ENCODE results near the gene TGFBI. TPM values are rescaled to one million over a fixed set of nuclear protein-coding genes. Genes with fewer than 3 reads are reported as not detected.

Gene TGFBI
- total RNA-seq, 4 donors from 2014 or later, result 38.4 to 48.0 (median 40.0) TPM

DNA sequence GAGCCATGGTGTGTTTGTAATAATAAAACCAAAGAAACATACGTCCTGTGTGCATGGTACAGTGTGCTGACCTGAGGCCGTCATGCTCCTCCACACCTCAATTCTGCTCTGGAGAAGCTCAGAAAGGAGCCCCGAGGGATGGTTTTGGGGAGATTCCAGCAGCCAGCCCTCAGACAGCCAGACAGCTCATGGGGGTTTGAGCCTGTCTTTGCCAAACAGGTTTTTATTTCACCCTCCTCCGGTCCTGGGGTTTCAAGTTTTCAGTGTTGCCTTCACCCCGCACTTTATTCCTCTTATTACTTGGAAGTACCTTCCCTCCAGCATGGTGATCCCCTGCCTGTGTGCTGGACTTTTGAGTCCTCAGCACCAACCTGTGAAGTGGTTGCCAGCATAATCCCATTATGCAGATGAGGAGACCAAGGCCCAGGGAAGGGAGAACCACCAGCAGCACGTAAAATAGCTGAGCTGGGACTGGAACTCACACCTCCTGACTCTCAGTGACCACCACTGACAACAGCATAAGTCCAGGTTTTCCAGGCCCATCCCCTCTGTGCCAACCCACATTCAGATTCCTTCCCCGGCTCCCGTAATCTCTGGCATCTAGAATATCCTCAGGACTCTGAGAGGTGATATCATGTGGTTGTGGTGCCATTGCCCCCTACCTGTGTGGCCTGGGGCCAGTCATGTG lies 35.1 kb downstream of the TGFBI start:
- no peak for ATAC-seq
- H3K4me3 ChIP-seq, result no peak overlapping the region
- H3K4me1 ChIP-seq, result peaks cover 4 to 14% of the 10 kb centered on the region in 2 donors
- H3K36me3 ChIP-seq, result no peaks in the 10 kb centered on the region
- no peaks in the 10 kb centered on the region for H3K27me3 ChIP-seq
- in situ Hi-C loops (cut with MboI; ENCODE audit: low sequenced_read_pairs in 4 of 4), result no loop called here
- no peak for DNase-seq
- H3K27ac ChIP-seq, result no peak overlapping the region
- no peak for TF ChIP-seq POLR2A (IDR thresholded peaks at IDR 0.05)
- TF ChIP-seq, protein P1, sequence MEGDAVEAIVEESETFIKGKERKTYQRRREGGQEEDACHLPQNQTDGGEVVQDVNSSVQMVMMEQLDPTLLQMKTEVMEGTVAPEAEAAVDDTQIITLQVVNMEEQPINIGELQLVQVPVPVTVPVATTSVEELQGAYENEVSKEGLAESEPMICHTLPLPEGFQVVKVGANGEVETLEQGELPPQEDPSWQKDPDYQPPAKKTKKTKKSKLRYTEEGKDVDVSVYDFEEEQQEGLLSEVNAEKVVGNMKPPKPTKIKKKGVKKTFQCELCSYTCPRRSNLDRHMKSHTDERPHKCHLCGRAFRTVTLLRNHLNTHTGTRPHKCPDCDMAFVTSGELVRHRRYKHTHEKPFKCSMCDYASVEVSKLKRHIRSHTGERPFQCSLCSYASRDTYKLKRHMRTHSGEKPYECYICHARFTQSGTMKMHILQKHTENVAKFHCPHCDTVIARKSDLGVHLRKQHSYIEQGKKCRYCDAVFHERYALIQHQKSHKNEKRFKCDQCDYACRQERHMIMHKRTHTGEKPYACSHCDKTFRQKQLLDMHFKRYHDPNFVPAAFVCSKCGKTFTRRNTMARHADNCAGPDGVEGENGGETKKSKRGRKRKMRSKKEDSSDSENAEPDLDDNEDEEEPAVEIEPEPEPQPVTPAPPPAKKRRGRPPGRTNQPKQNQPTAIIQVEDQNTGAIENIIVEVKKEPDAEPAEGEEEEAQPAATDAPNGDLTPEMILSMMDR (IDR thresholded peaks at IDR 0.05 in 4 of 5, conservative IDR thresholded peaks at IDR 0.05 in 1 of 5), result no peak
- H3K9me3 ChIP-seq, result no peaks in the 10 kb centered on the region
- intact Hi-C loops (cut with DNase I; ENCODE audit: low total_unique reads), result loop anchor here (5.0 kb wide), 1 partner anchor 177 kb away; no protein-coding TSS in a partner anchor

DNA sequence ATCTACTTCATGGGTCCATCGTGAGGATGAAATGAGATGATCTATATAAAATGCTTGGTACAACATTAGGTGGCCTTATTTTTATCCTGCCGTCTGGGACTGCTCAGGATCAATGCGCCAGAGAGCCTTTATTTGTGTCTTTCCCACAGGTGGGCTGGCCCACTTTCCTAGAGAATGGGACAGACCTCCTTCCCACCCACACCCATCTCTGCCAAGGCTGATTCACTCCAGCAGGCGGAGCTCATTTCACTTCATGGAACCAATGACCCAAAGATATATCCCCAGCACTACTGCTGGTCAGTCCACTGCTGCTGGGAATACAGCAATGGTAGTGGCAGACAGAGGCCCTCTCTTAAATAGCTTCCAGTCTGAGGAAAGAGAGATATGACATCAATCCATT lies 35.7 kb downstream of the TGFBI start:
- Histone ChIP-seq H3K4me1 (peaks cover 4 to 14% of the 10 kb centered on the region in 2 donors), H3K9me3 (no peaks in the 10 kb centered on the region), H3K27me3 (no peaks in the 10 kb centered on the region), H3K4me3 (no peak overlapping the region), H3K27ac (no peak overlapping the region), H3K36me3 (no peaks in the 10 kb centered on the region)
- in situ Hi-C loops (cut with MboI; ENCODE audit: low sequenced_read_pairs in 4 of 4) (no loop called here), intact Hi-C loops (cut with DNase I; ENCODE audit: low total_unique reads) (loop anchor here (5.0 kb wide), 1 partner anchor 177 kb away; no protein-coding TSS in a partner anchor)
- no peak for ATAC-seq
- no peak for DNase-seq
- TF ChIP-seq, protein P1 (IDR thresholded peaks at IDR 0.05 in 4 of 5, conservative IDR thresholded peaks at IDR 0.05 in 1 of 5), result no peak
- no peak for TF ChIP-seq POLR2A (IDR thresholded peaks at IDR 0.05)

DNA sequence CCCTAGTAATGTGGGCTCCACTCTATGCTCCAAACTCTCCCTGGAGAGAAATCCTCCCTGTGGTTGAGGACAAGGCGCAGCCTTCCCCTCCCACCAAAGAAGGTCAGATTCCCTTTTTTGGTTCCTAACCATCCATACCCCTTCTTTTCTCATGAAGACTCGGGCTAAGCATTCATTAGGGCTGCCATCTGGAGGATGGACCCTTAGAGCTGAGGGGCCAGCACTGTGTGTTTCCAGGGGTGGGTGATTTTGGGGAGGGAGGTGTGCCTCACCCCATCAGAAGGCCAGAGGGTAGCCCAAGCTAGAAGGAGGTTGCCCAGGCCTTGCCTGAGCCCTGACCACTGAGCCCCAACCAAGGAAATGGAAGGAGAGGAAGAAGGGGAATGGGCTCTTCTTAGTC lies 36.8 kb downstream of the TGFBI start:
- Histone ChIP-seq H3K36me3 (no peaks in the 10 kb centered on the region), H3K4me1 (peaks cover 4 to 14% of the 10 kb centered on the region in 2 donors), H3K4me3 (no peak overlapping the region), H3K9me3 (no peaks in the 10 kb centered on the region), H3K27me3 (no peaks in the 10 kb centered on the region), H3K27ac (no peak overlapping the region)
- in situ Hi-C loops (cut with MboI; ENCODE audit: low sequenced_read_pairs in 4 of 4), result no loop called here
- no peak for DNase-seq
- TF ChIP-seq POLR2A (IDR thresholded peaks at IDR 0.05), result no peak
- TF ChIP-seq, protein P1 (IDR thresholded peaks at IDR 0.05 in 4 of 5, conservative IDR thresholded peaks at IDR 0.05 in 1 of 5), result no peak
- no peak for ATAC-seq
- intact Hi-C loops (cut with DNase I; ENCODE audit: low total_unique reads), result no loop called here

- Histone ChIP-seq H3K4me1 (peaks cover 11 to 14% of the 10 kb centered on the region in 2 donors), H3K4me3 (no peak overlapping the region), H3K27ac (no peak overlapping the region), H3K9me3 (no peaks in the 10 kb centered on the region), H3K27me3 (no peaks in the 10 kb centered on the region), H3K36me3 (no peaks in the 10 kb centered on the region)
- in situ Hi-C loops (cut with MboI; ENCODE audit: low sequenced_read_pairs in 4 of 4), result no loop called here
- TF ChIP-seq POLR2A (IDR thresholded peaks at IDR 0.05), result no peak
- TF ChIP-seq, protein P1 (IDR thresholded peaks at IDR 0.05 in 4 of 5, conservative IDR thresholded peaks at IDR 0.05 in 1 of 5), result no peak
- ATAC-seq, result peak; percentile 57 to 59
- intact Hi-C loops (cut with DNase I; ENCODE audit: low total_unique reads), result no loop called here
- DNase-seq, result no peak
Observed at GRCh38 chr5:136066661-136067271, 38.0 kb downstream of the TGFBI start.
